H1 (cell line): ENCODE data around the gene MACROD2. TPM values are rescaled to one million over a fixed set of nuclear protein-coding genes. Genes with fewer than 3 reads are reported as not detected.

Source experiments
- CTCF ChIA-PET: fragments of 300-600 bp; sonication (Branson Sonifier 250); formaldehyde crosslinking; loops from one replicate; lab custom pipeline; 2021; ENCODE audit not compliant: partially characterized antibody; lab: Charles Lee
- POLR2A ChIA-PET: fragments of 300-600 bp; sonication (Branson Sonifier 250); formaldehyde crosslinking; loops from one replicate; lab custom pipeline; 2021; ENCODE audit warnings: inconsistent platforms; ENCODE audit not compliant: partially characterized antibody; lab: Charles Lee
- DNase-seq, 2 experiments: peaks; one replicate each; pipeline versions ENCODE4 v3.0.0 to v3.0.0-alpha.2; 2010 to 2022; ENCODE audit warnings: low spot score in 2 of 2, low read depth in 1 of 2, mixed read lengths in 1 of 2
- FAIRE-seq: peaks from 2 replicates; lab custom pipeline; 2011; peaks lifted over from hg19 to GRCh38; lab: Jason Lieb, UNC
- H2AFZ ChIP-seq: 2 replicates; pipeline ENCODE4 v1.8.1; 2012; ENCODE audit warnings: low read length, inconsistent platforms
- H2AK5ac ChIP-seq: 2 replicates; pipeline ENCODE4 v1.6.1; 2013; ENCODE audit warnings: low read depth, low read length
- H2BK120ac ChIP-seq: replicated peaks from 2 replicates; pipeline ENCODE3; 2013; ENCODE audit warnings: low read depth, low read length, inconsistent platforms
- H2BK12ac ChIP-seq: 2 replicates; pipeline ENCODE4 v1.6.1; 2013; ENCODE audit warnings: low read depth, low read length
- H2BK15ac ChIP-seq: 2 replicates; pipeline ENCODE4 v1.6.1; 2013; ENCODE audit warnings: low read length
- H2BK20ac ChIP-seq: 2 replicates; pipeline ENCODE4 v1.6.1; 2013; ENCODE audit warnings: low read length
- H2BK5ac ChIP-seq: 2 replicates; pipeline ENCODE4 v1.6.1; 2013; ENCODE audit warnings: low read depth, low read length
- H3K14ac ChIP-seq: 2 replicates; pipeline ENCODE4 v1.6.1; 2013; ENCODE audit warnings: inconsistent platforms; ENCODE audit not compliant: insufficient read length
- H3K18ac ChIP-seq: 2 replicates; pipeline ENCODE4 v1.6.1; 2013; ENCODE audit warnings: low read length; ENCODE audit errors: extremely low read depth
- H3K23ac ChIP-seq: 2 replicates; pipeline ENCODE4 v1.6.1; 2013; ENCODE audit warnings: inconsistent platforms; ENCODE audit not compliant: insufficient read length
- H3K23me2 ChIP-seq: 2 replicates; pipeline ENCODE4 v1.6.1; 2013; ENCODE audit warnings: low read depth, low read length
- H3K27ac ChIP-seq: 2 replicates; pipeline ENCODE4 v1.6.1; 2011; ENCODE audit warnings: low read depth, low read length, inconsistent platforms
- H3K27me3 ChIP-seq, 4 experiments: replicated peaks in 1 of 4; 1 replicate in 1 of 4; 2 replicates in 3 of 4; pipeline versions ENCODE4 v1.6.1 to v1.8.1; 2011 to 2013; ENCODE audit warnings: low read length in 3 of 4, mild to moderate bottlenecking in 3 of 4, inconsistent platforms in 2 of 4, mixed read lengths in 2 of 4, moderate library complexity in 1 of 4; ENCODE audit not compliant: control insufficient read depth in 3 of 4, insufficient read depth in 3 of 4; ENCODE audit errors: extremely low read depth in 1 of 4
- H3K36me3 ChIP-seq, 4 experiments: 2 replicates each; pipeline versions ENCODE4 v1.6.1 to v1.8.1; 2011 to 2013; ENCODE audit warnings: mild to moderate bottlenecking in 4 of 4, low read length in 3 of 4, moderate library complexity in 2 of 4, control low read depth in 1 of 4, inconsistent platforms in 1 of 4; ENCODE audit not compliant: insufficient read depth in 4 of 4, control insufficient read depth in 2 of 4
- H3K4ac ChIP-seq: replicated peaks from 2 replicates; pipeline ENCODE3; 2013; ENCODE audit warnings: low read length, low read depth, mixed read lengths, inconsistent platforms; ENCODE audit not compliant: insufficient read length
- H3K4me1 ChIP-seq, 4 experiments: replicated peaks in 1 of 4; 1 replicate in 1 of 4; 2 replicates in 3 of 4; pipeline versions ENCODE4 v1.6.1 to v1.8.1; 2011 to 2013; ENCODE audit warnings: low read length in 3 of 4, inconsistent platforms in 2 of 4, mixed read lengths in 1 of 4; ENCODE audit not compliant: insufficient read depth in 4 of 4, control insufficient read depth in 3 of 4
- H3K4me2 ChIP-seq, 2 experiments: 2 replicates each; pipeline versions ENCODE4 v1.6.1 to v1.8.1; 2011 to 2013; ENCODE audit warnings: low read depth in 2 of 2, low read length in 2 of 2, control low read depth in 1 of 2, inconsistent platforms in 1 of 2, mild to moderate bottlenecking in 1 of 2; ENCODE audit not compliant: insufficient read depth in 1 of 2
- H3K4me3 ChIP-seq, 4 experiments: fragments of 200-600, 300-600 bp in 1 of 4; sonication (generic), shearing (Covaris generic), sonication (Bioruptor Twin) in 1 of 4; 2 replicates each; pipeline versions ENCODE4 v1.5.1 to v1.8.1; 2011 to 2016; ENCODE audit warnings: low read length in 4 of 4, low read depth in 3 of 4, control low read depth in 2 of 4, inconsistent platforms in 2 of 4, mild to moderate bottlenecking in 2 of 4, mixed read lengths in 1 of 4, moderate library complexity in 1 of 4; ENCODE audit not compliant: insufficient read depth in 2 of 4; ENCODE audit errors: extremely low read depth in 1 of 4
- H3K56ac ChIP-seq: replicated peaks from 2 replicates; pipeline ENCODE3; 2013; ENCODE audit warnings: low read depth, mild to moderate bottlenecking, mixed read lengths, low read length, inconsistent platforms; ENCODE audit not compliant: insufficient read length
- H3K79me1 ChIP-seq: 2 replicates; pipeline ENCODE4 v1.6.1; 2013; ENCODE audit warnings: low read depth, low read length, control low read depth
- H3K79me2 ChIP-seq, 2 experiments: 2 replicates each; pipeline versions ENCODE4 v1.6.1 to v1.8.1; 2012 to 2013; ENCODE audit warnings: low read length in 2 of 2, mild to moderate bottlenecking in 2 of 2, inconsistent platforms in 1 of 2; ENCODE audit not compliant: insufficient read depth in 2 of 2, control insufficient read depth in 1 of 2
- H3K9ac ChIP-seq, 4 experiments: replicated peaks in 1 of 4; 1 replicate in 1 of 4; 2 replicates in 3 of 4; pipeline versions ENCODE4 v1.6.1 to v1.8.1; 2011 to 2013; ENCODE audit warnings: low read depth in 3 of 4, low read length in 3 of 4, control low read depth in 2 of 4, mild to moderate bottlenecking in 2 of 4, moderate library complexity in 2 of 4, inconsistent platforms in 1 of 4; ENCODE audit errors: extremely low read depth in 1 of 4
- H3K9me3 ChIP-seq, 2 experiments: 2 replicates each; pipeline versions ENCODE4 v1.6.1 to v1.8.1; 2012 to 2013; ENCODE audit warnings: mild to moderate bottlenecking in 2 of 2, moderate library complexity in 2 of 2, control low read depth in 1 of 2, inconsistent platforms in 1 of 2, low read depth in 1 of 2, low read length in 1 of 2, mixed read lengths in 1 of 2; ENCODE audit not compliant: insufficient read depth in 2 of 2
- H4K20me1 ChIP-seq, 2 experiments: replicated peaks in 1 of 2; 2 replicates each; pipeline versions ENCODE3 to v1.8.1; 2011 to 2013; ENCODE audit warnings: inconsistent platforms in 2 of 2, low read length in 2 of 2, mild to moderate bottlenecking in 1 of 2; ENCODE audit not compliant: insufficient read depth in 2 of 2, control insufficient read depth in 1 of 2
- H4K5ac ChIP-seq: 2 replicates; pipeline ENCODE4 v1.6.1; 2013; ENCODE audit warnings: low read length, low read depth, mixed read lengths, inconsistent platforms; ENCODE audit not compliant: insufficient read length
- H4K8ac ChIP-seq: 2 replicates; pipeline ENCODE4 v1.8.0; 2013; ENCODE audit warnings: mild to moderate bottlenecking, moderate library complexity, low read length, inconsistent platforms; ENCODE audit not compliant: insufficient read depth; ENCODE audit errors: extremely low read depth
- H4K91ac ChIP-seq: replicated peaks from 2 replicates; pipeline ENCODE3; 2013; ENCODE audit warnings: low read length, mixed read lengths, inconsistent platforms; ENCODE audit not compliant: insufficient read length
- ATF3 ChIP-seq: IDR thresholded peaks from 2 replicates; pipeline ENCODE4 v1.6.1; 2011; ENCODE audit warnings: low read depth, mild to moderate bottlenecking, low read length; ENCODE audit not compliant: insufficient read depth
- BCL11A ChIP-seq, 2 experiments: IDR thresholded peaks; one replicate each; pipeline ENCODE4 v1.6.1; 2011; ENCODE audit warnings: low read depth in 2 of 2, low read length in 2 of 2, mild to moderate bottlenecking in 2 of 2
- CBX5 ChIP-seq: fragments of 300-800, 300-1000 bp; sonication (generic); IDR thresholded peaks from 2 replicates; pipeline ENCODE4 v1.7.1; 2016; ENCODE audit warnings: antibody characterized with exemption, low read length, low read depth
- CBX8 ChIP-seq: fragments of 300-800, 300-1000 bp; sonication (generic); IDR thresholded peaks from 2 replicates; pipeline ENCODE4 v1.7.1; 2016; ENCODE audit warnings: low read depth, low read length, borderline replicate concordance
- CHD2 ChIP-seq: IDR thresholded peaks from 2 replicates; pipeline ENCODE4 v1.6.1; 2012; ENCODE audit warnings: low read length, improper control_type of control experiment
- EZH2 ChIP-seq: fragments of 200-600 bp; sonication (generic); IDR thresholded peaks from 2 replicates; pipeline ENCODE4 v1.7.1; 2012; ENCODE audit warnings: low read depth, mild to moderate bottlenecking, moderate library complexity, low read length, inconsistent platforms; ENCODE audit not compliant: severe bottlenecking
- MAFK ChIP-seq: IDR thresholded peaks from 2 replicates; pipeline ENCODE4 v1.6.1; 2012; ENCODE audit warnings: low read depth, mild to moderate bottlenecking, improper control_type of control experiment, low read length
- POLR2AphosphoS5 ChIP-seq: IDR thresholded peaks from 2 replicates; pipeline ENCODE4 v1.6.1; 2011; ENCODE audit warnings: low read depth, low read length
- RAD21 ChIP-seq, 2 experiments: IDR thresholded peaks in 1 of 2; conservative IDR thresholded peaks in 1 of 2; 2 replicates each; pipeline ENCODE4 v1.6.1; 2011; ENCODE audit warnings: low read depth in 2 of 2, low read length in 2 of 2, improper control_type of control experiment in 1 of 2, inconsistent platforms in 1 of 2, mild to moderate bottlenecking in 1 of 2, moderate library complexity in 1 of 2
- SIRT6 ChIP-seq: IDR thresholded peaks from one replicate; pipeline ENCODE4 v1.7.1; 2012; ENCODE audit warnings: low read length, inconsistent platforms
- SRF ChIP-seq: IDR thresholded peaks from 2 replicates; pipeline ENCODE4 v1.6.1; 2011; ENCODE audit warnings: mild to moderate bottlenecking, low read depth, low read length, moderate library complexity
- TAF7 ChIP-seq: optimal IDR thresholded peaks from 2 replicates; pipeline ENCODE3; 2011; ENCODE audit warnings: low read depth, mild to moderate bottlenecking, inconsistent platforms, low read length, moderate library complexity, borderline replicate concordance
- TBP ChIP-seq: IDR thresholded peaks from 2 replicates; pipeline ENCODE4 v1.6.1; 2011; ENCODE audit warnings: low read depth, low read length, improper control_type of control experiment
- YY1 ChIP-seq: IDR thresholded peaks from 2 replicates; pipeline ENCODE4 v1.6.1; 2011; ENCODE audit warnings: low read depth, mild to moderate bottlenecking, low read length
- WGBS, 2 experiments: shearing (Covaris generic) in 1 of 2; methylation state at CpG; one replicate each; pipeline versions ENCODE4 v1.1.6 to v1.1.7; 2013 to 2015; ENCODE audit warnings: low lambda C conversion rate in 2 of 2, mixed read lengths in 2 of 2, inconsistent platforms in 1 of 2, low coverage in 1 of 2, missing lambda C conversion rate in 1 of 2; ENCODE audit not compliant: insufficient replicate concordance in 2 of 2, insufficient coverage in 1 of 2, insufficient read length in 1 of 2; ENCODE audit errors: extremely low coverage in 1 of 2, missing lambda C conversion rate in 1 of 2; 5-methylcytosine and 5-hydroxymethylcytosine counted together
- polyA plus RNA-seq, 7 experiments: library from polyadenylated mRNA; depleted of rRNA in 3 of 7; stranded (reverse) in 5 of 7; unstranded in 2 of 7; fragments of >200 nt in 5 of 7; fragments of 200-250 nt in 2 of 7; gene quantifications; 1 replicate in 5 of 7; 2 replicates in 1 of 7; 4 replicates in 1 of 7; pipeline versions ENCODE4 v1.2.1 to v1.2.3, GENCODE V29; 2011 to 2013; ENCODE audit warnings: missing spikeins in 2 of 7, mixed read lengths in 2 of 7
- total RNA-seq: library from RNA; stranded (reverse); fragmentation: NEBNext Ultra II Directional; extraction: Animal tissue kit (Norgen Biotek cat#: 25700); gene quantifications from 2 replicates; pipeline ENCODE4 v1.2.1, GENCODE V29; 2021

The MACROD2 gene
- total and polyA plus RNA-seq, 2 of the 8 experiments (the other 6 are each of a cell fraction or from before 2014, with no cell fraction given): 0.70 to 3.9 TPM

GRCh38 chr20:15967334-15967733 lies 1972.0 kb downstream of the MACROD2 start:
- no peaks in the 10 kb centered on the region for H3K27me3 ChIP-seq
- H3K79me1 ChIP-seq: no peaks in the 10 kb centered on the region
- H3K4ac ChIP-seq: no peak overlapping the region
- H2BK12ac ChIP-seq: no peak overlapping the region
- H3K4me2 ChIP-seq: no peak overlapping the region
- H4K91ac ChIP-seq: no peak overlapping the region
- H3K14ac ChIP-seq: no peak overlapping the region
- POLR2A ChIA-PET: no interaction called here
- no peak for DNase-seq
- CTCF ChIA-PET: interaction anchor here (0.6 to 2.0 kb wide), 3 partner anchors 19 to 51 kb away, joined by 3 to 4 read pairs (median 3); no protein-coding TSS in a partner anchor
- H3K27ac ChIP-seq: no peak overlapping the region
- no peaks in the 10 kb centered on the region for H4K20me1 ChIP-seq
- H2BK20ac ChIP-seq: no peak overlapping the region
- FAIRE-seq: no peak
- no peak overlapping the region for H3K23ac ChIP-seq
- no peaks in the 10 kb centered on the region for H3K4me1 ChIP-seq
- H3K36me3 ChIP-seq: peaks cover 0 to 6% (median 0%) of the 10 kb centered on the region in 4 experiments; a peak in 1 of 8 replicates
- no peaks in the 10 kb centered on the region for H3K23me2 ChIP-seq
- no peak overlapping the region for H2AK5ac ChIP-seq
- H4K5ac ChIP-seq: no peak overlapping the region
- no peak overlapping the region for H3K4me3 ChIP-seq
- peaks cover 7 to 8% of the 10 kb centered on the region in 2 experiments; a peak in 3 of 4 replicates for H3K9me3 ChIP-seq
- no peak overlapping the region for H3K9ac ChIP-seq
- no peak overlapping the region for H2BK15ac ChIP-seq
- H3K79me2 ChIP-seq: no peaks in the 10 kb centered on the region
- H2BK120ac ChIP-seq: no peak overlapping the region
- H3K18ac ChIP-seq: no peak overlapping the region
- no peak overlapping the region for H3K56ac ChIP-seq
- whole genome bisulfite sequencing, 2 experiments: 89% methylated on average over 5 of the region's 5 CpGs; no CpG with 5 or more reads in 1 of the 2 experiments
- no peak overlapping the region for H4K8ac ChIP-seq
- H2AFZ ChIP-seq: no peak overlapping the region
- no peak overlapping the region for H2BK5ac ChIP-seq
- no peak for TF ChIP-seq TAF7
- TF ChIP-seq TBP: no peak
- no peak for TF ChIP-seq CBX5
- no peak for TF ChIP-seq ATF3
- no peak for TF ChIP-seq SRF
- TF ChIP-seq EZH2: no peak
- no peak for TF ChIP-seq BCL11A (IDR thresholded peaks at IDR 0.05; ENCODE audit: low read depth in 2 of 2, low read length in 2 of 2)
- no peak for TF ChIP-seq SIRT6
- TF ChIP-seq POLR2AphosphoS5: no peak
- no peak for TF ChIP-seq CHD2
- no peak for TF ChIP-seq YY1
- TF ChIP-seq RAD21 (IDR thresholded peaks at IDR 0.05 in 1 of 2, conservative IDR thresholded peaks at IDR 0.05 in 1 of 2; ENCODE audit: low read depth in 2 of 2, low read length in 2 of 2): no peak
- TF ChIP-seq MAFK: no peak
- no peak for TF ChIP-seq CBX8
